GM19468 (cell line): ENCODE measurements around the gene FKBP10.

Source experiments
- ATAC-seq: cut with Tn5 transposase; IDR thresholded peaks from one replicate; pipeline ENCODE4 v1.9.1; 2021; ENCODE audit warnings: mild to moderate bottlenecking, moderate library complexity, moderate number of reproducible peaks; ENCODE audit not compliant: unreplicated experiment; ENCODE audit errors: extremely low read depth

Gene FKBP10

GRCh38 chr17:41871789-41872188 is 59.0 kb downstream of the FKBP10 start:
- ATAC-seq, result no peak
